Suppressor macrophage treated with lipopolysaccharide for 4 hours (primary cell): ENCODE data around the gene CELF3.
"Not testable (repeated sequence)": the region's sequence is repeated elsewhere in the genome, so short reads cannot be mapped to it uniquely, and the experiment has no call there.

ENCODE experiments used
- DNase-seq: peaks from one replicate; pipeline ENCODE4 v3.0.0-alpha.2; 2020

The CELF3 gene

GRCh38 chr1:151716771-151717631 lies at the start of gene CELF3:
TSS of gene CELF3 (minus strand) at chr1:151716803. CDS start at chr1:151716020, 783 bp downstream.
- no peak for DNase-seq

DNA sequence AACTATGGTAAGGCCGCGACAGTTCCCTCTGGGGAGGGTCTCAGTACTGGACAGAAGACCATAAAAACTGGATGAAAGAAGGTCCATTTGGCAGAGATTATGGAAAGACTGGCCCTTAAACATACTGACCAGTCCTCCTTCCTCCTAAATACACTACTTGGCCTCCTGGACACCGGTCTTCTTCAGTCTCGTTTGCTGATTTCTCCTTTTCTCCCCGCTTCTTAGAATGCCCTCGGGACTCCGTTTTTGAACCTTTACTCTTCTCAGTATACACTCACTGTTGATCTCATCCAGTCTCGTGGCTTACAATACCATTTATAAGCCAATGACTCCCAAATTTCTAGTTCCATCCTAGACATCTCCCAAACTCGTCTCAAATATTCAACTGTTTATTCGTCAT lies 47.4 kb upstream of the CELF3 start:
- no peak for DNase-seq

GRCh38 chr1:151762941-151763921 lies 46.6 kb upstream of the CELF3 start, which contains the start of gene MRPL9:
TSS of gene MRPL9 (minus strand) at chr1:151763496. CDS start at chr1:151763479, 17 bp downstream.
- DNase-seq = peak; percentile 84

DNA sequence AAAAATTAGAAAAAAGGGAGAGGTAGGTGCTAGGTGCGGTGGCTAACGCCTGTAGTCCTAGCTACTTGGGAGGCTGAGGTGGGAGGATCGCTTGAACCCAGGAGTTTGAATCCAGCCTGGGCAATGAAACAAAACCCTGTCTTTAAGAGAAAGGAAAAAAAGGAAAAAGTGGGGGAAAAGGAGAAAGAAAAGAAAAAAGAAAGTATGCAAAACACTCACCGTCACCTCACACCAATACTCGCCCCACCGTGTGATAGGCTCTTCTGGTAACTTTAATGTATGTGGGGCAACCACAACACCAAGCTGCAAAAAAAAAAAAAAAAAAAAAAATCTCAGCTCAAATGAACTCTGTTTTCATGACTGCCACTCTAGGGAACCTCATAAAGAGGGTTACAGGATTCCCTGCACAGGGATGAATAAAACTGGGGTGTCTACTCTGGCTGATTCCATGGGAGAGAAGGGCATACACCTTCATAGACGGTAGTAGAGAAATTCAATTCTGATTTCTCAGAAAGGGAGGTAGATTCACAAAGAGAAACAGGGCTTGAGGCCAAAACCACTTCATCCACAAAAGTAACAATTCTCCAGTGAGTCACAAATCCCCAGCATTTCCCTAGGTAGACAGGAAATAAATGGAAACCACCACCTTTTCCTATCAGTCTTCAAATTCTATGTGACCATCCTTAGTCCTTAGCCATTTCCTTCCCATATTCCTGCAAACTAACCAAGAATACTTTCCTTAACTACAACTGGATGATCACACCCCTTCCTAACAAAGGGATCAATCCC lies 44.2 kb upstream of the CELF3 start:
- no peak for DNase-seq

GRCh38 chr1:151759241-151759640 lies 42.6 kb upstream of the CELF3 start:
- DNase-seq = no peak

DNA sequence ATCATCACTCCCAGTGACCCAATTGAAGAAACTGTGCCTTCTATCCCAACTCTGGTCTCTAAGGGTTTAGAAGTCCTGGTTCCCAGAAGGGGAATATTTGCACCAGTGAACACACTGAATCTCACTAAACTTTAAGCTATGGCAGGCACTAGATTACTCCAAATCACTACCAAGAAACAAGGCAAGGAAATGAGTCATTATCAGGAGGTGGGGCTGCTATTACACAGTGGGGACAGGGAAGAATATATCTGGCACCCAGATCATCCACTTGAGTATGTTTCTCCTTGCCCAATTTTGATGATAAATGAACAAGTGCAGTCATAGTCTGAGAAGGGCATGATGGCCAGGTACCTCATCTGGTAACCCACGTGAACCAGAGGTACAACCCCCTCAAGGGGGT lies 39.7 kb upstream of the CELF3 start:
- peak; percentile 25 for DNase-seq

DNA sequence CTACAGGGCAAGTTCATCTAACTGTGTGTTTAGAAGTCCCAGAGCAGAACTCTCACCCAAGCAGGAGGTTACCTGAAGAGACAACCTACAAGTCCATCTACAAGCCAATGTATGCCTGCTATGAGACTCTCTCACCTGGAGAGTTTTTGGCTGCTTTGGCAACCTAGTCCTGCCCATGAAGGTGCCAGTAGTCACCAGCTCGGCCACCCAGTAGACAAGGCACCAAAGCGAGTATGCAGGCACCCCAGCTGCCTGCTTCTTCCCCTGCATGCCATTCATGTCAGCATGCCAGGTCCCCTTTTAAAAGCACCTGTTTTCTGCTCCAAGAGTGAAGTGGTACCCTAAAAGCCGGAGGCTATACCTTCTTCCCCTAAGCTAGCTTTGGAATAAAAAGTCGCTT lies 24.9 kb upstream of the CELF3 start:
- no peak for DNase-seq

GRCh38 chr1:151739590-151740355 lies 23.2 kb upstream of the CELF3 start:
- peak; percentile 26 for DNase-seq

DNA sequence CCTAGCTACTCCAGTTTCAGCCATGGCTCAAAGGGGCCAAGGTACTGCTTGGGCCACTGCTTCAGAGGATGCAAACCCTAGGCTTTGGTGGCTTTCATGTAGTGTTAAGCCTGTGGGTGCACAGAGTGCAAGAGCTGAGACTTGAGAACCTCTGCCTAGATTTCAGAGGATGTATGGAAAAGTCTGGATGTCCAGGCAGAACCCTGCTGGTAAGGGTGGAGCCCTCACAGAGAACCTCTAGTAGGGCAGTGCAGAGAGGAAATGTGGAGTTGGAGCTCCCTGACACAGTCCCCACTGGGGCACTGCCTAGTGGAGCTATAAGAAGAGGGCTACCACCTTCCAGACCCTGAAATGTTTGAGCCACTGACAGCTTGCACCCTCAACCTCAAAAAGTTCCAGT lies 20.9 kb upstream of the CELF3 start:
- DNase-seq = no peak

- DNase-seq = peak; percentile 35
Observed at GRCh38 chr1:151737026-151737425, 20.4 kb upstream of the CELF3 start.

DNA sequence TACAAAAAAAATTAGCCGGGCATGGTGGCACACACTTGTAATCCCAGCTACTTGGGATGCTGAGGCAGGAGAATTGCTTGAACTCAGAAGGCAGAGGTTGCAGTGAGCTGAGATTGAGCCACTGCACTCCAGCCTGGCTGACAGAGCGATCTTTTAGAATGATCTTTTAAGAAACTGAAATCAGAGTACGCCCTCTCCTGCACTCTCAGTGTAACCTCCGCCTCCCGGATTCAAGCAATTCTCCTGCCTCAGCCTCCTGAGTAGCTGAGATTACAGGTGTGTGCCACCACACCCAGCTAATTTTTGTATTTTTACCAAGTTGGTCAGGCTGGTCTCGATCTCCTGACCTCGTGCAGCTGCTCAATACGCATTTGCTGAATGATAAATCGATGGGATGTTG lies 17.4 kb upstream of the CELF3 start:
- DNase-seq = not testable (repeated sequence)

GRCh38 chr1:151733126-151733525 lies 16.5 kb upstream of the CELF3 start:
- DNase-seq = no peak

DNA sequence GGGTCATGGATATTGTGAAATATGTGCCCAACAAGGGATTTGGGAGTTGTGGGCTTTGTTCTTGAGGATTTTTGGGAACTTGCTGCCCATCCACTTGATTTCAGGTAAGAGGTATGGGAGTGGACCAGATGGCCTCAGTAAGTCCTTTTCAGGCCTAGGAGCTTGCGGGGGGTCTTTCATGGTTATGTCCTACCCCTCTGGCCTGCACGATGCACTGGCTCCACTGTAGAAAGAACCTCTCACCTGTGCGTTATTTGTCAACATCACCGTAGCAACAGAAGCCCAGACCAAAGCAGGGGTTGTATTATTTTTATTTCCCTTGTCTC lies 13.3 kb upstream of the CELF3 start:
- DNase-seq = no peak

DNA sequence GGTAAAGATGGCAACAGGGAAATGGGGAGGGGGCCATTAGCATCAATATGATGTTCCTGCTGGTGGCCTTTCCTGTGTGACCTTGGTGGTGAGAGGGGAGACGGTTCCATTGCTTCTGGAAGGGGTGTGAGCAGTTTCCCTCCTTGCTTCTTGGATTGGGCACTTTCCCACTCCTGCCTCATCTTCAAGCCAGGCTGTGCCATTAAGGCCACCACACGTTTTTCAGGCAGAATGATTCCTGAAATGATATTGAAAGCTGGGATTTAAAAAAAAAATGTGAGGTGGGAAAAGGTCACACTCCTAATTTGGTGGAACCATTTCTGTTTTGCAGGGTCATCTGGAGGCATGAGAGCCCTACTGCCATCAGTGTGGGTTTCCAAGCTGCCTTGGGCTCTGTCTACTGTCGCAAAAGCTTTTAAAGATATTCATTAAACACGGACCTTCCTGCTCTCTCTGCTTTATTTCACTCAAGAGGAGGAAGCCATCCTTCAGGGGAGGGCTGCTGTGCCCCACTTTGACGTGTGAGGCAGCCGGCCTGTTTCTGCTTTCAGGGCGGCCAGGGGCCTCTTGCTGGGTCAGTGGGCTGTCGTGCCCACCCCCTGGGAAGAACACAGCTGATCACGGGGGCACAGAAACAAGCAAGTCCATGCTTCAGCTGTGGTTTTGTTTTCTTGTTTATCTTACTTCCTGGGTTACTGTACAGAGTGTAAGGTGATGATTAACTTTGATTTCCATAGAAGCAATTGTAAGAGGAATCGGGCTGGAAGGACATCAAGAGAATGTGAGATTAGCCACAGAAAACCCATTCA lies 12.8 kb upstream of the CELF3 start:
- DNase-seq = no peak

DNA sequence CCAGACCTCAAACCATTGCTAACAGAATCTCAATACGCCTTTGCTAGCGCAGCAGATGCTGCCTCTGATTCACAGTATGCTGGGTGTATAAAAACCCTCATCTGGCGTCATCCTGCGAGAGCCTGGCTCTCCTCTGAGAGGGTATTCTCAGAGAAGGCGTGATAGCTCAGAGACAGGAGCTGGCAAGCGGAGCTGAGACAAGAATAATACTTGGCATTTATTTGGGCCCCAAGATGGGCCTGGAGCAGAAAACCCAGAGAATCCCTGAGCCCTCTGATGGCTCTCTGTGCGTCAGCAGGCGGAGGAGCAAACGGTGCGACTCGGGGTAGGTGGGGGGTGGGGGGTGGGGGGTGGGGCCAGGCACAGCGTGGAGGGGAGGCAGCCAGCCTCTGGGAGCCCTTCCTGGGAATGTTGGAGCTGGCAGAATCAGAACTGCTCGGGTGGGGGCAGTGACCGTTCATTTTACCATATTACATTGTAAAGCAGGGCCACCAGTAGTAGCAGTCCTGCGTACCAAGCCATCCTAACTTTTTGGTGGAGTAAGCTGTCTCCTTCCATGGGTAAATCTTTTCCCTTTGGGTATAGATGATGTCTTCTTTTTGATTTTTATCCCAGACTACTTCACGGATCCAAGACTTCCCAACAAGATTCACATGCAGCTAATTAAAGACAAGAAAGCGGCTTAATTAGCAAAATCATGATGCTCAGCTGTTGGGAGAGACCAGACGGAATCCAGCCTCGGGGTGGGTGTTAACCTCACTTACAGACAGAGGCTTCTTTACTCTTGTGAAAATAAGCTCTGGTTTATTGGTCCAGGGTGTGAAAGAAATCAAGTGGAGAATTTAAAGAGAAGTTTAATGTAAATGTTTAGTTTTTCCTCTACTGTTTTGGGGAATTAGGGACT lies 11.8 kb upstream of the CELF3 start:
- DNase-seq = no peak

DNA sequence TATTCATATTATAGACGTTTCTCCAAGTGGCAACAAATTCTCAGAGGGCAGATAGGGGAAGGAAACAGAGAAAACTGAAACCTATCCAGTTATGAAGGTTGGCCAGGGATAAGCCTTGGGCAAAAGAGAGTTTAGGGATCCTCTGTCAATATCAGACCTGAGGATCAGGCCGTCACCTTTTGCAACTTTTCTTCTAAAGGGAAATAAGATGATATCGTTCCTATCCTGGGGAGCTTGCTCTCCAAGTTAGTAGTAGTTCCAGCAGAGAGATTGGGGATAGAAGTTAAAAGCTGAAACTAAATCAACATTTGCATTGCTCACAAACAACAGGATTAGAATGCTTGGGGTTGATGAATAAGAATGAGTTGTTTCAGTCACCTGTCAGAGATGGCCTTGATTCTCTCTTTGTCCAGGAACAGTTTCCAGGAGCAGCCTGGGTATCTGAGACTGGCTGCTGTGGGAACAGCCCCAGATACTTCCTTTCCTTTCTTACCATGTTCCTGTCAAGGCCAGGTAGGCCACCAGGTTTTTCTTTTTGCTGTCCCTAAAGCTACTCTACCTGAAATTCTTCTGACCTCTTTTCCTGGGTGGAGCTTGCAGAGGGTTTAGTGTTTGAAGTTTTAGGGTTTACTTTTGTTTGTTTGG lies 7.2 kb upstream of the CELF3 start:
- no peak for DNase-seq

DNA sequence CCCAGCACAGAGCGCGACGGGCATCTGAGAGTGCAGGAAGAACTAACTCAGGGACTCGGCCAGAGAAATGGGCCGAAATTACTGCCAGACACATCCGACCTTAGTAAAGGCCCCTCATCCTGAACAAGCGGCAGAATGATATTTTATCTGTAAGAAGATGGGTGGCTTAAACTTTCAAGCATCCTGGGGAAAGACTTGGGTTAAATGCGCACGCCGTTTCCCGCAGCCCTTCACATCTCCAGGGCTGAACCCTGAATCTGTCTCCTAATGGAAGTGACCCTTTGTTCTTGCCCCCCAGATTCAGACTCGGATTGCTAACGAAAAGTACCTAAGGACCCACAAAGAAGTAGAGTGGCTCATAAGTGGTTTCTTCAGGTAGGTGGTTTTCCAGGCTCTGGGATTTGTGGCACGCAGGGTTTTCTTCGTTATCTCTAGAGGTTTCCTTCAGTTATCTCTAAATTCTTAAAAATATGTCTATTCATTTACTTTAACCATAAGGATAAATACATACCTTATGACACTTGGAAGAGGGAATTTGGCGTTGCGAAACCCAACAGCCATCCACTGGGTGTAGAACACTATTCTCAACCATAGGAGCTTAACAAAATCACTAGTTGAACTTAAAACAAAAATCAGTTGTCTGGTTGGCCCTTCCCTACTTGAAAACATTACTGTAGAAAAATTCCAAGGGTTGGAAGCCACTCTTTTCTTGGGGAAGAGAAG lies 5.3 kb upstream of the CELF3 start:
- DNase-seq = no peak

DNA sequence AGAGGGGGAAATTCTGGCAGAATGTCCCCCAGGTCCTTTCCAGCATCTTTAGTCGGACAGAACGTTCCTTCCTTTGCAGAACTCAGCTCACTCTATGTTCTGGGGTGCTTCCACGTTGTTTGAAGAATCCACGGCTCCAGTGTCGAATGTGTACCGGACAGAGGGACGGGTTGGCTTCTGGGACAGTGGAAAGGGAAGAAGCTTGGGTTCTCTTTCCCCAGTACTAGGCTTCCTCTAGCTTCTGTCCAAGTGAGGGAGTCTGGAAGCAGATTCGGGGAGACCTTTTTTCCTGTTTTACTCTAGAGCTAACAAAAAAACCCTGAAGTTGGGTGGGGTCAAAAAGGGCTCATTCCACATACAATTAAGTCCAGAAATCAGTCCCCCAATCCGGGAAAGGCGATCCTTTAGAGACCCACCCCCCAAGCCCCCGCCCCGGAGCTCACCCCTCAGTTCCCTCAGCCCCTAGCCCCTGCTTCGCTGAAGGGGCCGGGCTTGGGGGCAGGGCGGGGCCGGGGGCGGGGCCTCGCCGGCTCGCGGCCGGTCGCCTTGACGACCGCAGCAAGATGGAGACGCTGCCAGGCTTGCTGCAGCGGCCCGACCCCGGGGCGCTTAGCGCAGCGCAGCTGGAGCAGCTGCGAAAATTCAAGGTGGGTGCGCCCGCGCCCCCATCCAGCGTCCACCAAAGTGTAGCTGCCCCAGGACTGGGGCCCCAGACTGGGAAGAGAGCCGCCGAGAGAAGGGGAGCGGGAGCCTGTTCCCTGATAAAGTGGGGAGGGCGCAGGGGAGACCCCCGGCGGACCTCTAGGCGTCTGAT lies 4.6 kb upstream of the CELF3 start, which contains the start of gene RIIAD1:
TSS of gene RIIAD1 (plus strand) at position 549 of the 814 bp plus-strand sequence. CDS start at position 564, 15 bp downstream.
- peak; percentile 26 for DNase-seq
